HG03378 (cell line): ENCODE data around the gene CNIH2.
"Not testable (repeated sequence)": the region's sequence is repeated elsewhere in the genome, so short reads cannot be mapped to it uniquely, and the experiment has no call there.

Experiments
- ATAC-seq: cut with Tn5 transposase; IDR thresholded peaks from one replicate; pipeline ENCODE4 v1.9.1; 2021; ENCODE audit warnings: mild to moderate bottlenecking, moderate library complexity; ENCODE audit not compliant: unreplicated experiment

CNIH2 gene

GRCh38 chr11:66277471-66278362 lies at the start of gene CNIH2:
CNIH2 (plus strand) TSS chr11:66278175; CDS start chr11:66278457, 282 bp downstream.
- ATAC-seq: no peak

GRCh38 chr11:66228521-66228920 lies 49.5 kb upstream of the CNIH2 start:
- ATAC-seq: no peak

DNA sequence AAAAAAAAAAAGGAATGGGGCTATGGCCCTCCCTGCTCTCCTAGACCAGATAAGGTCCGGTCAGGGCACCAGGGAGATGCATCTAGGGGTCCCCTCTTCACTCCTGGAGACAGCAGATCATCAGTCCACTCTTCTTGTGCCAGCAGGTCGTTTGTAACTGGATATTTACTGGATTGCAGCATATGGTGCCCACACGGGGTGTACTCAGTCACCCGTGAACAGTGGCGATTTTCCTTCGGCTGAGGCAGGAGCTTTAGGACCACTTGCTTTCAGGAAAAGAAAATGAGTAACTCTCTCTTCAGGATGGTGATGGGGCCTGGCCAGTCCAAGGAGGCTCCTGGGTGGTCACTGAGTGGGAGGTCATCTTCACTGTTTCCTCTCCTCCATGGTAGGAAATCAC lies 47.8 kb upstream of the CNIH2 start:
- ATAC-seq: no peak

DNA sequence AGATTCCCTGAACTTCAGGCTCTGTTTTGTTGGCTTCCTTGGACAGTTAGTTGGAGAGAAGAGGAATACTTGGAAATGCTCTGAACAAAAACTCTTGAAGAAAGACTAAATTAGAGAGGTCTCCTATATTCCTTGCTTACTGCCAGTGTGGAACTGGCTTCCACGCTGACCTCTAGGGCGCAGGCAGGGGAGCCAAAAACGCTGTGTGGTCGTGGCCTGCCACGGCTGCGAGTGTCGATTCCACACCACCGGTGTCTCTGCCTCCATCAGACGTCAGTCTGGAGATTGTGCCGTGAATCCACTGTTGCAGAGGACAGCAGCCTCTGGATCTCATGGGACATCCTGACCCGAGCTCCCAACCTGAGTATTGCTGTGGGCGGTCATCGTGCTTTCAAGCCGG lies 47.0 kb upstream of the CNIH2 start:
- ATAC-seq: no peak

DNA sequence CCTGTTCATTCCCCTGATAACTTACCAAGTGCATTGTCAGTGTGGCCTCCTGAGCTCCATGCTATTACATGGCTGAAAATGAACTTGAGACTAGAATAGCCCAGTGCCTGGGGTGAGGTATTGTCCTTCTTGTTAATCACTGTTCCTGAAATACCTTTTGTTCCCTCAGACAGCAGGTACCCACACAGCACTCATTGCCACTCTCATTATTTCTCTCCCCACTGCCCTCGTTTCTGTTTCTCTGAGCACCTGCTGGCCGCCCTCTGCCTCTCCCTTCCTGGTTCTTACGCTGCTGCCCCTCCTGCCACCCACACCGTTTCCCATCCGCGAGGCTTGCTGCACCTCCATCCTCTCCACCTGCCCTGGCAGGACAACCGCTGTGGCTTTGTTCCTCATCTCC lies 46.4 kb upstream of the CNIH2 start:
- ATAC-seq: no peak

DNA sequence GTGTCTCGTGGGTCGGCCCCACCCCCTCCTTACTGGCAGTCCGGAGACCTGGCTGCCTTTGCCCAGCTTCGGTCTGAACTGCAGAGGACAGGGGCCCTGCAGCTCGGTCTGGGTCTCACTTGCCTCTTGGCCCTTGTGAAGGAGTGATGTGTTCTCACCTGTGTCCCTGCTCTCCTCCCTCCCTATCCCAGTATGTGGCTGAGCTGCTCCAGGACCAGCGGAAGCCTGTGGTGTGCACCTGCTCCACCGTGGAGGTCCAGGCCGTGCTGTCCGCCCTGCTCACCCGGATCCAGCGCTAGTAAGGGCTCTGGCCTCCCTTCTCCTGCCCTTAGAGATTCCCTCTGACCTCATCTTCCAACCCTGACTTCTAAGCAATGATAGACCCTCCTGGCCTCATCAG lies 45.2 kb upstream of the CNIH2 start:
- ATAC-seq: no peak

DNA sequence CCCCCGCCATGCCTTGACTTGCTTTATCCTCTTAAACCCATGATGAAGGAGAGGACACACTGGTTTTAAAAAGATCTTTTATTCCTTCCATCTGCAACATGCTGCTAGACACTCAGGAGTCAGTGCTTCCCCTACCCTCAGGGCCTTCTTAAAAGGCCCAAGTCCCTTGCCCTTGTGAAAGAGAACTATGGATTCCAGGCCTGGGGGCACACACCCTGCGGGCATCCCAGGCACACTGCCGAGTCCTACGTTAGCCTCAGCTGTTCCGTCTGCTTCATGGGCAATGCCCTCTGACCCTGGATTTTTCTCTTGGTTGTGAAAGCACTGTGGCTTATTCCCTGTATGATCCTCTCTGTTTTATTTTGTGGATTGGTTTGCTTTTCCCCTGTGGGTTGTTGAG lies 44.7 kb upstream of the CNIH2 start:
- ATAC-seq: no peak

GRCh38 chr11:66235141-66235540 lies 42.8 kb upstream of the CNIH2 start:
- ATAC-seq: no peak

DNA sequence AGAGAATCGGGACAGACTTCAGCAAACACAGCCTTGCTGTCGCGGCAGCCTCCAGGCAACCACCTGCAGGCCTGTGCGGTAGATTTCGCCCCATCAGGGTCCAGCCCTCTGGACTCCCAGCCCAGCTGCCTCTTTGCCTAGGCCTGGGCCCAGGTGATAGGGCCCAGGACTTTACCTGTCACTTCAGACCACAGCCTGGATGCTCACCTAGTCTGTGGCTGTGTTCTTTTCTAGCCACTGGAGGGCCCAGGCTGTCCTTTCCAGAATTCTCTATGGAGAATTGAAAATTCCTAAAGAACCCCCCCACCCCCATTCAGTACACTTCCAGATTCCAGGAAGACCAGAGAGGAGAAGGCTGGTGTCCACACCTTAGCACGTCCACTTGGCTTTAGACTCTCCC lies 40.1 kb upstream of the CNIH2 start:
- no peak for ATAC-seq

DNA sequence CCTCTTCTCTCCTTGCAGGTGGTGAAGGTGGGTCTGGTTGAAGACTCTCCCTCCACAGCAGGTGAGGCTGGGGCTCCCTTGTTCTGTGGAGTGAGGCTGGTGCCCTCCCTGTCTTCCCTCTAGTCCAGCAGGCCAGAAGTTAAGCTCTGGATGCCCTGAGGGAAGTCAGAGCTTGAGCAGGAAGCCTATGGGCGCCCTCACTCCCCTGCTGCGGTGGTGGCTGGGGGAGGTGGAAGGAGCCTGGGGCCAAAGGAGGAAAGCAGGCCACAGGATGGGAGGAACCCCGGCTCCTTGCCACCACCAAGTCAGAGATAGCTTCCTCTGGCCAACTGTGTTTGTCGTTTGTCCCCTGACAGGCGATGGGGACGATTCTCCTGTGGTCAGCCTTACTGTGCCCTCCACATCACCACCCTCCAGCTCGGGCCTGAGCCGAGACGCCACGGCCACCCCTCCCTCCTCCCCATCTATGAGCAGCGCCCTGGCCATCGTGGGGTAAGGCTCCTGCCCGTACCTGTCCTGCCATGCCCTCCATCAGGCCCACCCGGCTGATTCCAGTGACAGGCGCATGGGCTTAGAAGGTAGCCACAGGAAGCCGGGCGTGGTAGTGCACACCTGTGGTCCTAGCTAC lies 39.1 kb upstream of the CNIH2 start:
- no peak for ATAC-seq

DNA sequence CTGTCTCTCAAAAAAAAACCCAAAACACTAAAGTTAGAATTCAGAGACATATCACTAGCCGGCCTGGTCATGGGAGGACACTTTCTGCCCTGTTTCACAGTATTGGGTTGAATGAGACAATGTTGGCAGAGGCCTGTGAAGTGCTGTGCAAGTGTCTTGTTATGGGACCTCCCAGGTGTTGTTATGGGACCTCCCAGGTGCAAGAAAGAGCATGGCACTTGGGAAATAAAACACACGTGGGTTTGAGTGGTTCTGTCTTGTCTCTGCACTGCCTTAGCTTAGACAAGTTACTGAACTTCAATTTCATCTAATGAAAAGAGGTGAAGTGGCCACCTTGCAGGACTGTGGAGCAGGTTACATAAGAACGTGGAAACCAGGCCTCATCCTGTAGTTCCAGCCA lies 38.5 kb upstream of the CNIH2 start:
- ATAC-seq: no peak

GRCh38 chr11:66239998-66240780 lies 37.8 kb upstream of the CNIH2 start:
- no peak for ATAC-seq

DNA sequence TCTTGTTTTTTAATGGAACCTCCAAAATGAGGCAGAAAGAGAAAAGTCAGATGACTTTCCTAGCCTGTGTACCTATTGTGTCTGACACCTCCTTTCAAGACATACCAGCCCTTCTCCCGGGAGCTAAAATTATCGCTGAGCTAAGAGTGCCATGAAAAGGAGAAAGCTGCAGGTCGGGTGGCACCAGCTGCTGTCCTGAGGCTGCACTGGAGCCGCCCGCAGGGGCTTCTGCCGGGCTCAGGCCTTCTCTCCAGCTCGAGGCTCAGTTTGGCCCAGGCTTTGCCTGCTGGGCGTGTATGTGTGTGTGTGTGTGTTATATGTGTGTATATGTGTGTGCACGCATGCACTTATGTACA lies 37.2 kb upstream of the CNIH2 start:
- ATAC-seq: no peak

- ATAC-seq: no peak
Observed at GRCh38 chr11:66242095-66242765, 35.7 kb upstream of the CNIH2 start.

DNA sequence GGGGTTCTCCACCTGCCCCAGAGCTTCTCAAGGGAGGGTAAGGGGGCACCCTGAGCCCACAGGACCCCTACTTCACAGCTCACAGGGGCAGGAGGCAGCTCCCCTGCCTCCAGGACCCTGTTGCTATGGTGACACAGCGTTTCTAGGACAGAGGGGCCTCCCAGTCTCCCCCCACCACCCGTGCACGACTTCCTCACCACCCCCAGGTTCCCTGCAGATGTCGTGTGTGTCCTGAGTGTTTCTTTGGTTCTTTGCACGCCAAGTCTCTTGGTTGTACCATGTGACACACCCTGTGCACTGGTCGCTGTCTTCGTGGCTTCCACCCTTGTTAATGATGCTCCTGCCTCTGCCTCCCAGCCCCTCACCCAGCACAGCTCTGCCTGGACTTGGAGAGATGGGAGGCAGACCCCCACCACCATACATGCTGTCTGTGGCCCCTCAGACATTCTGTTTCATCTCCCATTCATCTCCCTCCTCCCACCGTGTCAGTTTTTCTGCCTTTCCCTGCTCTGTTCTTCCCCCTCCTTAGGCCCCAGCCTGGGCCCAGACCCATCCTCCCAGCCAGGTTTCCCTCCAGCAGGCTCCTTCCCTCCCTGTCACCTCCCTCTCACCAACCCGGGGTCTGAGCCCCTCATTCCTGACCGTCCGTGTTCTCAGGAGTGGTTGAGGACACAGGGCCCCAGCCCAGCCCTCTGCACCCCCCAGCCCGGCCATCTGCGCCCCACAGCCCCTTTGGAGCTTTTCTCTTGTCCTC lies 34.0 kb upstream of the CNIH2 start:
- ATAC-seq: no peak

DNA sequence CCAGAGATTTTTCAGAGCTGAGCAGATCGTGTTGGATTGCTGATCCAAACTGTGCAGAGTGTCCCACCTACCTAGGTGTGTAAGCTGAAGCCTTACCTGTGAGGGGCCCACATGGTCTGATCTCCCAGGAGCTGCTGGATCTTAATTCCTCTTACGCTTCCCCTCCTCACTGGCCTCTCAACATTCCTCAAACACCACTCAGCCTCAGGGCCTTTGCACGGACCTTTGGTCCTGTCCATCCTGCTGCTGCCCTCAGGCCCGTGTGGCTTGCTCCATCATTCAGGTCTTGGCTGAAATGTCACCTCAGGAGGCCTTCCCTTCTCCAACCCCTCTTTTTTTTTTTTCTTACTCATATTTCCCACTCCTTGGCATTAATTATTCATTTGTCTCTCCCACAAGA lies 30.7 kb upstream of the CNIH2 start:
- ATAC-seq: no peak

DNA sequence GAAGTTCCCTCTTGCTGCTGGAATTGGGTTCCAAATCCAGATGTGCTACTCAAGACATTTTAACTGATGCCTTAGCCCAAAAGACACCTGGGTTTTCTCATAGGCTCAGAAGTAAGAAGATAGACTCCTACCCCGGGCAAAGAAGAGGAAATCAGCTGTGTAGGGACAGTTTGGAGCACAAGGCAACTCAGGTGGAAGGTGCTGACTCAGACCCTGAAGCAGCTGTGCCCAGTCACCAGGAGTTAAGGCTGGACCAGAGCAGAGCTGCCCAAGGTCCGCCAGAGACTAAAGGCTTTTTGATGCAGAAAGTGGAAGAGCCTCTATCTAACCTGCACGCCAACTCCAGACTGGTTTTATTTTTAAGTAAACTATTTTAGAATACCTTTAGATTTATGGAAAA lies 30.2 kb upstream of the CNIH2 start:
- no peak for ATAC-seq

DNA sequence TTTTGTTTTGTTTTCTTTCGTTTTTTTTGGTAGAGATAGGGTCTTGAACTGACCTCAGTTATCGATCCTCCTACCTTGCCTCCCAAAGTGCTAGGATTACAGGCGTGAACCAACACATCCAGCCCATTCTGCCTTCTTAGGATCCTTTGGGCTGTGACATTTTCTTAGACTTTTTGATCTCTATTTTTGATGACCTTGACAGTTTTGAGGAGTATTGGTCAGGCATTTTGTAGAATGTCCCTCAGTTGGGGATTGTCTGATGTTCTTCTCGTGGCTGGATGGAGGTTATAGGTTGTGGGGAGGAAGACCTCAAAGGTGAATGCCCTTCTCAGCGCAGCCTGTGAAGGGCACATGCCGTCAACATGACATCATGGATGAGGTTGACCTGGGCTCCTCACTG lies 29.1 kb upstream of the CNIH2 start:
- ATAC-seq: no peak

DNA sequence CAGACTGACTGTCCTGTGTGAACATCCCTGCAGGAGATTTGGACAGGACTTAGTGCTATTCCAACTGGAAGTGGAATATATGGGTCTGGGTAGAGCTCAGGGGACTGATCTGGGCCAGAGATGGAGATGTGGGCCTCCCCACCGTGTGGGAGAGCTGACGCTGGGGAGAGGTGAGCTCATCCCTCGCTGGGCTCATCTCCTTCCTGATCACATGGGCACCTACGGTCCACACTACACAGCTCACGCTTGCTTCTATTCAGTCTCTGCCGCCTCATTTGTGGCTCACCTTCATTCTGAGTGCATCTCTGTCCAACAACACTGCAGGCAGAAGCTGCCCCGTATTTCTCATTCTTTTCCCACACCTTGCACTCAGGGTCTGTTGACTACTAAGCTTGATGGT lies 26.2 kb upstream of the CNIH2 start:
- no peak for ATAC-seq

DNA sequence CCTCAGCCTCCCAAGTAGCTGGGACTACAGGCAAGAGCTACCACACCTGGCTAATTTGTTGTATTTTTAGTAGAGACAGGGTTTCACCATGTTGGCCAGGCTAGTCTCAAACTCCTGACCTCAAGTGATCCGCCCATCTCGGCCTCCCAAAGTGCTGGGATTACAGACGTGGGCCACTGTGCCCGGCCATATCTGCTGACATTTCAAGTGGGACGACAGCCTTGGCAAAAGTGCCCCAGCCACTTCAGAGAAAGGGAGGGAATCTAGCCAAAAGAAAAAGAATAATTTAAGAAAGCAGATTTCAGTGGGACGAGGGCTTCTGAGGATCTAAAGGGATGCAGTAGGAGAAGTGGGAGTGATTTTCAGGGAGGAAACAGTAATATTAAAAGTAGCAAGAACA lies 24.9 kb upstream of the CNIH2 start:
- ATAC-seq: not testable (repeated sequence)

GRCh38 chr11:66258473-66258893 lies 19.5 kb upstream of the CNIH2 start:
- no peak for ATAC-seq
